GM18517 (cell line): ENCODE results near the gene KBTBD12.

Experiments
- ATAC-seq: cut with Tn5 transposase; IDR thresholded peaks from one replicate; pipeline ENCODE4 v1.9.1; 2021; ENCODE audit warnings: mild to moderate bottlenecking, moderate library complexity; ENCODE audit not compliant: unreplicated experiment

Gene KBTBD12

DNA sequence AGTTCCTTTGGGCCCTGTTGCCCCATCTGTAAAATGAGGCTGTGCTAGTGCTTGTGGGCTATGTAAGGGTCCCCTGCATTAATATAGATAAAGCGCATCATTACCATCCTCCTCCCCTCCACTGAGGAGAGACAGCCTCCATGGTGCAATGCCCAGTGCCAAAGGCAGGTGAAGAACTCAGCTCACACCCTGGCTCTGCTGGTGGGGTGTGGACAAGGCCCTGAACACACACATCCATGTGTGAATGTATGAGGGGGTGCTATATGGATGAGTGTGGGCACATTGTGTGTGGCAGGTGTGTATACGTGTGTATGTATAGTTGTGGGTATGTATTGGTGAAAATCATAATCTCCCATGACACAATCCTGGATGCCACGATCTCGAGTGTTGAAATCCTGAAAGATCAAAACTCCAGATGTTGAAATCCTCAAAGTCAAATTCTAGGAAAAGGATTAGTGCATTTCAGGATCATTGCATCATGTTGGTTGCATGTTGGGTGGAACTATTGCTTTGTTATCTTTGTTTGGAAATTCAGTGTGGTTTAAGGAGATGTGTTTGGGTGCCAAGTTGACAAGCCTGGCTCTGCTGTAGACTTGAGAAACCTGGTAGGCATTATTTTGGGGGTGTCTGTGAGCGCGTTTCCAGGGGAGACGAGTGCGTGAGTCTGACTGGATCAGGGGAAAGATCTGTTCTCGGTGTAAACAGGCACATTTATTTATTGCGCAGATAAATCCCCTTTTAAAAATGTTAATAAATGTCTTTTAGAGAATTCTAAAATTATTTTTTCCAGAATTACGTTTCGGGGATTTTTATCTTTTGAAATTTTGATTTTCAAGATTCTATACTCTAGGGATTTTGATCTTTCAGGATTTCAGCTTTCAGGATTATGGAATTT lies 95.2 kb downstream of the KBTBD12 start:
- ATAC-seq = no peak

DNA sequence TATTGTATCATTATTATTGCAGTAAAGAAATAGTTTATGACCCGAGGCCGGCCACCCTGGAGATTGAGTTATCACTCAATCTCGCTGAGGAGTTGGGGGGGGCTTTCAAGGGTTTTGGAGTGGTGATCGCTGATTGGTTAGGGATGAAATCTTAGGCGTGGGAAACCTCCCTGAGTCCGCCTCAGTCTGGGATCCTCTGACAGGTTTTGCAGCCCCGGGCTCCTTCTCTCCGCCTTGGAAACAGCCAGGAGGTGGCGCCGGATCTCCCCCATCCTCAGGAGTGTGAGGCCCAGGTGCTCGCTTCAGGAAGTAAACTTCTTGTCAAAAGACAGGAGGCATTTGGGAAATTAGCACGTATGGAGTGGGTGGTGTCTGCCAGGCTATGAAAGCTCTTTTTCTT lies 96.1 kb downstream of the KBTBD12 start:
- ATAC-seq = no peak

DNA sequence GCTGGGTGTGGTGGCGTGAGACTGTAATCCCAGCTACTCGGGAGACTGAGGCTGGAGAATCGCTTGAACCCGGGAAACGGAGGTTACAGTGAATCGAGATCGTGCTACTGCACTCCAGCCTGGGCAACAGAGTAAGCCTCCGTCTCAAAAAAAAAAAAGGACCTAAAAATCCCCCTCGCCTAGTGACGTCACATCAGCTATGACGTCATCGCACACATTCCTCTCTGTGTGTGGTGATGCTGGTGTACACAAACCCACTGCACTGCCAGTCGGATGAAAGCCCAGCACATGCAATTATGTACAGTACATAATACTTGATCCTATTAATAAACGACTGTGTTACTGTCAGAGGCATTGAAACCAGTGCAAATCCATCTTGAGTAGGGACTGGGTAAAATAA lies 97.0 kb downstream of the KBTBD12 start:
- ATAC-seq = no peak

DNA sequence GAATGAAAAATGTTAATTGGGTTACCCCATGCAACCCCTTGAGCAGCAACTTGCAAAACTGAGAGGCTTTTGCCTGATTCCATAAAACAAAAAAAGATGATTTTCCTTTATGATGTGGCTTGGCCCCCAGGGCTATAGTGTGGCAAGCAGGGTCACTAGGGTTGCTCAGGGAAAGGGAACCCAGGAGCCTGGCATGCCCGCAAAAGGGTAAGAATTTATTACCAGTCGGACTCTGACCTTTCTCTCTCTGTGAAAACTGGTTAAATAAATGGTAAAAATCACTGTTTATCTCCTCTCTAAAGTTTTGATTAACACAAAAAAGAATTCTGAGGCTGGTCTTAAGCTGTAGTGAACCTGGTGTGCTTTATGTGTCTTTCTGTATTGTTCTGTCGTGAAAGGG lies 99.5 kb downstream of the KBTBD12 start:
- no peak for ATAC-seq

DNA sequence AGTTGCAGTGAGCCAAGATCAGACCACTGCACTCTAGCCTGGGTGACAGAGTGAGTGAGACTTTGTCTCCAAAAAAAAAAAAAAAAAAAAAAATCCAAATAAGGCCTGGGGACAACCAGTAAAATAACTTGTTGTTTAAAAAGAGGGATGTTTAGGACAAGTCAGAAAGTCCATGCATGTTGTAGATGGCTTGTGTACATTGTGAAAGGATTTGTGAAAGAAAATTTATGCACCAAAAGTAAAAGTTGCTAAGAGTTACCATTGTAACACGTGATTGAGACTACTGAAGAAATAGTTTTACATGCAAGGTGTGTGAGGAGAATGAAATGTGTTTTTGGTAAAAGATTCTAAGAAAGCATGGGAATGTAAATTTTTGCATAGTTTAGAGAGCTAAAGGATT lies 101.5 kb downstream of the KBTBD12 start:
- ATAC-seq = no peak

DNA sequence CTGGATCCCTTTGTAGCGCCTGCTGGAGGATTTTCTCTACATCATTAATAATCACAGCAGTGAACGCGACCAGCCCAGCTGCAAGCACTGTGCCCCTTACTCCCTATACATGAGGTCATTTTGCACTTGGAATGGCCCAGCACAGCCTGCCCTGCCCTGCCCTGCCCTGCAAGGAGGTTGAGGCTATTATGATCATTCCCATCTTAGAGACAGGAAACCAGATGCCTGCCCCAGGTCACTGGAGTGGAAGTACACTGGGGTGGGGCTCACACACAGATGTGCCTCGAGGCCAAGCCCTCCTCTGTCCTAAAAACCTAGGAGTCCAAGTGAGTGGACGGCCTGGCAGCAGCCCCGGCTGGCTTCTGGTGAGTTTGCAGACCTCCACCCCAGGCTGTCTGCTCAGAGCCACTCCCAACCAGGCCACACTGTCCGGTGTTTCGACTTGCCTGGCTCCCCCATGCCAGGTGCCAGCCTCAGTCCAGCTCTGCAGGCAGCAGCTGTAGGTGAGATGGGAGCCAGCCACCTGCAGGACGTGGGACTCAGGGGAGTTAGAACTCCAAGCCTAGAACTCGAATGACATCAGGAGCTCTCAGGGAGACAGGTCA lies 106.8 kb downstream of the KBTBD12 start:
- no peak for ATAC-seq

DNA sequence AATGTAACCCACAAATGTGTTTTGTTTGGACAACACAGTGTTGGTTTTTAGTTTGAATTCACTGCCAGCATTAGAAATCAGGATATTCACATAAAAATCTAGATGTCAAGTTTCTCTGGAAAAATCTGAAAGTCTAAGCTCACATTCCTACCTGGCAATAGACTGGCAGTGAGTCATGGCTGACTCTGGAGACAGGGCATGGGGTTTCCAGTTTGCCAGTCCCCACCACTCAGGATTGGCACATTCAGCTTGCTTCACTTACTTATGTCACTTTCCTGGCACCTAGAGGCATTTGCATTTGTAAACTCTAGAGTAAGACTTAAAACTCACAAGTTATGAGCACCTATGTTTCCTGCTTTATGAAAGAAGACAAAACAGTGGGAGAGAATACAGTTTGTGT lies 118.1 kb downstream of the KBTBD12 start:
- ATAC-seq = no peak

DNA sequence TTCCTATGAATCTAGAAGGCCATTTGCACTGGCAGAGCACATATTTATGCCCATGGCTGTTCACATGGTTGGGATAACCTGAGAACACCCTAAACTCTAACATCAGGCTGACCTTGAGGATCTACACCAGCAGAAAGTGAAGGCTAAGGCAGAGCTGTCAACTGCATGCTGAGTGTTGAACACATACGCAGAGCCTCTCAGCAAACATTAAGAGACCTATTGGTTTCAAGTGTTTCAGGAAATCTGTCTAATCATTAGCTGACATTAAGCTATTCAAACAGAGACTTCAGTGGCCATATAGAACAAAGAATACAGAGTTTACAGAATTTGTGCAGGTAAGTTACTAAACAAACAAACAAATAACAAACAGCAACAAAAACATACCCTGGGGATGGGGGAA lies 121.1 kb downstream of the KBTBD12 start:
- no peak for ATAC-seq
